D341Med (cell line): ENCODE measurements around the gene CLK2.
"Not testable (repeated sequence)": the region's sequence is repeated elsewhere in the genome, so short reads cannot be mapped to it uniquely, and the experiment has no call there.

Experiments
- DNase-seq: peaks from one replicate; pipeline ENCODE4 v3.0.0; 2012; ENCODE audit warnings: low spot score

The CLK2 gene

GRCh38 chr1:155242805-155243358 is 30.4 kb downstream of the CLK2 start:
- no peak for DNase-seq

DNA sequence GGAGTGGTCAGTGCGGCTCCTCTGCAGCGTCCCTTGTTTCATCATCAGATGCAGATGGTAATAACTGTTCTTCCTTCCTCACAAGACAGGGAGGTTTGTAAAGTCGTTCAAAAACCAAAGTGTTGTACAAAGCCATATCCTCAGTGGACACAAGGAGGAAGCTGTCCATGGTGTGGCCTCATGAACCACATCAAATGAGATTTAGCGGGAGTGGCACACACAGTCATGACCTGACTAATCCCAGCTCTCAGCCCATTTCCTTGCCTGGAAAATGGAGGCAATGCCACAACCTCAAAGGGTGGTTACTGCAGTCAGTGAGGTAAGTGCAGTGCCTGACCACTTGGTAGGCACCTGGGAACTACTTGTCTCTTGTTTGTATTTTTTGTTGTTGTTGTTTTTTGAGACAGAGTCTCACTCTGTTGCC is 31.5 kb downstream of the CLK2 start:
- no peak for DNase-seq

GRCh38 chr1:155241069-155241679 is 32.1 kb downstream of the CLK2 start:
- DNase-seq = peak; percentile 83

DNA sequence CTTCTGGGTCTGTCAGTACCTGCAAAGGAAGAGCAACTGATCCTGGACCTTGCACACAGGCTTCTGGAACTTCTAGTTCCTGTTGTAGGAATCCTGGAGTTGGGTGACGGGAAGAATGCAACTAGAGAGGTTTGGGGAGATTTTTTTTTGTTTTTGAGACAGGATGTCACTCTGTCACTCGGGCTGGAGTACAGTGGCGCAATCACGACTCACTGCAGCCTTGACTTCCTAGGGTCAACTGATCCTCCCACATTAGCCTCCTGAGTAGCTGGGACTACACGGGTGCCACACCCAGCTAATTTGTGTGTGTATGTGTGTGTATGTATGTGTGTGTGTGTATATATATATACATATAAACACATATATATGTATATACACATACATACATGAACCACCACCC is 36.9 kb downstream of the CLK2 start:
- no peak for DNase-seq

DNA sequence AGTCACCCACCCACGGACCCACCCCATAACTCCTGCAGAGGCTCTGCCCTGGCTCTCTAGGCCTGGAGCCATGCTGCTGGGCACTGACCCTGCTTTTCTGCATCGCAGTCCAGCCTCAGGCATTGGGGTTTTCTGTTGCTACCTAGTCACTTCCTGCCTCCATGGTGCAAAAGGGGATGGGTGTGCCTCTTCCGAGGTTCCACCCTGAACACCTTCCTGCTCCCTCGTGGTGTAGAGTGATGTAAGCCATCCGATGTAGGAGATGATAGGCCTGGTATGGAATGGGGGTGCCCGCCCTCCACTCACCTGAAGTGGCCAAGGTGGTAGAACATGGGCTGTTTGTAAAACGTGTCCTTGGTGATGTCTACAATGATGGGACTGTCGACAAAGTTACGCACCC is 37.9 kb downstream of the CLK2 start:
- not testable (repeated sequence) for DNase-seq

DNA sequence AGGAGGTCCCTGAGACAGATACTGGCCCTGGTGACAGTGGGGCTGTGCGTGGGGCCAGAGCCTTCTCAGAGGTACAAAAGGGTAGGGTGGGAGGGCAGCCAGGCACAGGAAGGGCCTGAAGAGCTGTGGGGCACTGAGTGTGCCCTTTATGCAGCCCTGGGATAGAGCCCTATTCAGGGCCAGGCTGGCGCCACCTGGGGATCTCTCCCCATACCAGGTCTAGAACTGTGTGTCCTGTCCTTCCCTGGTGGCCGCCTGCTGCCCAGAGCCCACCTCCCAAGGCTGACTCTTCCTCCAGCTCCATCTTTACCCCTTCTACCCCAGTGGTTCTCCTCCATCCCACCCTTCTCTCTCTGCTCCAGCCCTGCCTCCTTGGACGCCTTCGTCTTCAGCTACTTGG is 39.8 kb downstream of the CLK2 start:
- not testable (repeated sequence) for DNase-seq

- not testable (repeated sequence) for DNase-seq
These were observed 41.0 kb downstream of the CLK2 start for GRCh38 chr1:155232001-155232978.

DNA sequence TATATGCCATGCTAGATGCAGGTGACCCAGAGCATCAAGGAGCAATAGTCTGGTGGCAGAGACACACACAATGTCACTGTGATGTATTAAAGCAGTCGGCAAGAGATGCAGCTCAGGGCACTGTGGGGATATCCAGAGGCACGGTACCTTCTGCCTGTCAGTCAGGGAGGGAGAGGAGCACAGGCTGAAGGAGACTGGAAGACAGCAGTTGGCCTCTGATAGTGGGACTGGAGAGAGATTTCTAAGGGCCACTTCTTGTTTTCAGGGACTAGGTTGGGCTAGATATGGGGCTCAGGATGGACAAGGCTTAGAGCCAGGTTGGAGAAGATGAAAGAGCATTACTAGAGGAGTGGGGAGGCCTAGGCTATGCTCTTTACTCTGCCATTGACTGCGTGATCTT is 42.0 kb downstream of the CLK2 start:
- not testable (repeated sequence) for DNase-seq

DNA sequence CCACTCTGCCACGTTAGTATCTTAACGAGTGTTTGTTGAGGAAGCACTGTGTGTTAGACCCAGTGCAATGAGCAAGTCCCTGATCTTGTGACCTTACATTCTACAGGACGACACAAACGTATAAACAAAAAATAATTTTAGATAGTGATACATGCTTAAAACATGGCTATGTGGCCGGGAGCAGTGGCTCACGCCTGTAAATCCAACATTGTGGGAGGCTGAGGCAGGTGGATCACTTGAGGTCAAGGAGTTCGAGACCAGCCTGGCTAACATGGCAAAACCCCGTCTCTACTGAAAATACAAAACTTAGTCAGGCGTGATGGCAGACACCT is 45.2 kb downstream of the CLK2 start:
- no peak for DNase-seq

DNA sequence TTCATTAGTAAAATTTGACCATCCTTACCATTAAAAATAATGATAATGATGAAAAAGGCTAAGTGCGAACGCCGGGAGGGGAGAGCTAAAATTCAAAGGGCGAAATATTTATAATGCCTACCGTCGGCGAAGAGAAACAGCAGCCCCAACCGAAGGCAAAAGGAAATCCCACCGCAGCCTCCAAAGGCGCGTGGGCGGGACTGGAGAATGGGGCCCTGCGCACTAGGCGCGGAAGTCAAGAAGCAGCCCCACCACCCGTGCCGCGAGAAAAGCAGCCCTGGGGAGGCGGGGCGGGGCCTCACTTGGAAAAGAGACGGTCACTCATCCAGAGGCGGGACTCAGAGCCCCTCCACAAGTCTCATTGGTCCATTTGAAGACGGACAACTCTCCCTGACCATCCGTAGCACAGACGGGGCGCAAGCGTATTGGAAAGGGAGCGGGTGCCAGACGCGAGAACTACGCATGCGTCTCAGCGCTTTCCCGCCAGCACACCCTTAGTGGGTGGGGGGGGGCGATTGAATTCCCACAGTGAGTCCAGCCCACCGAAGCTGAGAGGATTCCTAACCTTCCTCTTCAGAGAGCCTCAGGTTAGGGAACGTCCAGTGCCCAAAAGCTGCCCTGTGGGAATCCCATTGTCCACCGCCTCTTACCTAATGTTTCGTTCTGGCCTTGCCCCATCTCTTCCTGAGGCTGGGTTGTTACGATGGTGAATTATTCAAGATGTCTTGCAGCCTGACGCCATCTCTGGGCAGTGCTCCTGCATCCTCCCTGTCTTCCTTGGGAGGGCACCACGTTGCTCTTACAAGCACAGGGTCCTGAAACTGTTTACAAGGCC is 45.8 kb downstream of the CLK2 start:
- DNase-seq = peak; percentile 99

DNA sequence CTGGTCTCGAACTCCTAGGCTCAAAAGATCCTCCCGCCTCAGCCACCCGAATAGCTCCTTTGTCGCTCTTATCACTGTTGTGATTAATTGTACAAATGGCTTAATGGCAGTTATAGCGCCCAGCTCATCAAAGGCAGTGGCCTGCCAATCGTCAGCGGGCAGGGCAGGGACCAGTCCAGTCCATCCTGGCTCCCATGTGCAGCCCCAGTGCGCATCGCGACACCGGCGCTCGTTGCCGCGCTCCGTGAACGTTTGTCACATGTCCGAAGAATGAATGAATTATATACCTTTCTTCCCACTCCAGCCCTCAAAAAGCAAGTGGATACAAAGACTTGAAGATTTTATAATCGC is 46.4 kb downstream of the CLK2 start:
- peak; percentile 76 for DNase-seq

GRCh38 chr1:155226188-155226909 is 47.0 kb downstream of the CLK2 start:
- DNase-seq = peak; percentile 82

- DNase-seq = not testable (repeated sequence)
These were observed 47.9 kb downstream of the CLK2 start for GRCh38 chr1:155225404-155225759.

GRCh38 chr1:155223047-155223446 is 50.3 kb downstream of the CLK2 start:
- DNase-seq = no peak

GRCh38 chr1:155220211-155220965 is 52.9 kb downstream of the CLK2 start:
- DNase-seq = not testable (repeated sequence)

- DNase-seq = no peak
These were observed 53.7 kb downstream of the CLK2 start for GRCh38 chr1:155219592-155220031.

DNA sequence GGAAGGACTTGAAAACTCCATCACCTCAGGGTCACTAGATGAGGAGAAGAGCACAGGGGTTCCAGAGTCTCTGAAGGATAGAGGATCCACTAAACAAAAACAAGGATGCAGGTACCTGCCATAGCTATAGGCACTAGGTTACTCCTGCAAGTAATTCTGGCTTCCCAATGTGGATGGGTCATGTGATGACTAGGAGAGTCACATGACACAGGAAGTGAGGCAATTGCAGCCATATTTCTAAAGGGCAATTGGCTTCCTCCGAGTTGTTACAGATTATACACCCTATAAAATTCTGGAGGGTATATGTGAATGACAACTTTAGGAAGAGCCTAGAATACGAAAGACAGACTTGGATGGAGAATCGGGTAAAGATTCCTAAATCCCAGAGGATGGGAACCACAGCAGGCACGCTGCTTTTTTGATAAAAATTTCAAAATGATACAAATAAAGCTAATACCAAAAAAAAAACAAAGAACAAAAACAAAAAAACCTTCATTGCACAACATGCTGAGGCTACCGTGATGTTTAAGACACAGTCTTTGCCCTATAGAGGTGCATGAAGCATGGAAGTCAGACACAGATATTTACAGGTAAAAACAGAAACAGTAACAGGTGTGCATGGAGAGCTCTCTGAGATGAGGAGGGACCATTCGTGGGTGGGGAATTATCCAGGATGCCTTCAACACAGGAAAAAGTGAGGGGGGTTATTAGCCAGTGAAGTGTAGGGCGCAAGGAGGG is 54.3 kb downstream of the CLK2 start:
- no peak for DNase-seq

DNA sequence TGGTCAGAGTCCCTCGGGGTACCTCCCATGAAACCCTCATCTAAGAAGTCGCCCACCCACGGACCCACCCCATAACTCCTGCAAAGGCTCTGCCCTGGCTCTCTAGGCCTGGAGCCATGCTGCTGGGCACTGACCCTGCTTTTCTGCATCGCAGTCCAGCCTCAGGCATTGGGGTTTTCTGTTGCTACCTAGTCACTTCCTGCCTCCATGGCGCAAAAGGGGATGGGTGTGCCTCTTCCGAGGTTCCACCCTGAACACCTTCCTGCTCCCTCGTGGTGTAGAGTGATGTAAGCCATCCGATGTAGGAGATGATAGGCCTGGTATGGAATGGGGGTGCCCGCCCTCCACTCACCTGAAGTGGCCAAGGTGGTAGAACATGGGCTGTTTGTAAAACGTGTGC is 58.6 kb downstream of the CLK2 start:
- not testable (repeated sequence) for DNase-seq
